ENCODE measurements around the gene IER5L. TPM values are rescaled to one million over a fixed set of nuclear protein-coding genes. Genes with fewer than 3 reads are reported as not detected.

Gene IER5L
- total and polyA plus RNA-seq, 2 donors (not counting 3 experiments of a cell fraction or from before 2014, with no cell fraction given): 5.3 to 12.3 TPM

- ChIA-PET CTCF (interaction anchor here (1.0 kb wide), 1 partner anchor 13 kb away, joined by 3 read pairs; no protein-coding TSS in a partner anchor), POLR2A (no interaction called here)
- H4K20me1 ChIP-seq (replicated peaks; ENCODE audit: control insufficient read depth, extremely low read depth, insufficient read depth, low read length): no peaks in the 10 kb centered on the region
- DNase-seq (ENCODE audit: low read depth, low spot score) (no peak), FAIRE-seq (no peak)
- H3K4me1 ChIP-seq (ENCODE audit: control insufficient read depth, extremely low read depth, insufficient read depth, low read length): no peaks in the 10 kb centered on the region
- no peaks in the 10 kb centered on the region for H3K9me1 ChIP-seq (replicated peaks; ENCODE audit: control insufficient read depth, extremely low read depth, insufficient read depth, low read length)
- H3K27ac ChIP-seq (ENCODE audit: insufficient read depth, low read depth, low read length): no peak overlapping the region
- no peaks in the 10 kb centered on the region for H3K27me3 ChIP-seq (ENCODE audit: control insufficient read depth in 2 of 2, insufficient read depth in 2 of 2, low read length in 2 of 2)
- no peak overlapping the region for H3K4me3 ChIP-seq (replicated peaks in 1 of 3; ENCODE audit: insufficient read depth in 1 of 3, low read depth in 1 of 3, low read length in 3 of 3)
- H3K4me2 ChIP-seq (ENCODE audit: insufficient read depth, low read length): no peak overlapping the region
- no TSS peak for BruUV-seq (replicated peaks)
- H3K9ac ChIP-seq (replicated peaks; ENCODE audit: extremely low read depth, insufficient read depth, low read length): no peak overlapping the region
- no peaks in the 10 kb centered on the region for H3K9me3 ChIP-seq (replicated peaks; ENCODE audit: control insufficient read depth, insufficient read depth, low read length)
- no peak overlapping the region for H2AFZ ChIP-seq (ENCODE audit: low read depth, low read length)
- no peaks in the 10 kb centered on the region for H3K79me2 ChIP-seq (ENCODE audit: control insufficient read depth, insufficient read depth, low read length)
- no peaks in the 10 kb centered on the region for H3K36me3 ChIP-seq (ENCODE audit: control insufficient read depth in 2 of 2, extremely low read depth in 1 of 2, insufficient read depth in 2 of 2, low read length in 2 of 2)
- intact Hi-C loops (cut with micrococcal nuclease) (no loop called here), dilution Hi-C loops (cut with MboI; ENCODE audit: extremely low pct_ligation_motif_present, low sequenced_read_pairs) (no loop called here)
- TF ChIP-seq EZH2 (IDR thresholded peaks at IDR 0.05; ENCODE audit: borderline replicate concordance, low read depth, low read length, severe bottlenecking) (no peak), FOS (IDR thresholded peaks at IDR 0.05; ENCODE audit: borderline replicate concordance, insufficient read depth, low read length) (no peak)
Observed at GRCh38 chr9:129223551-129224208, 45.6 kb upstream of the IER5L start.

GRCh38 chr9:129222819-129223218, 44.8 kb upstream of the IER5L start:
- CTCF ChIA-PET: interaction anchor here (1.0 kb wide), 1 partner anchor 12 kb away, joined by 3 read pairs; no protein-coding TSS in a partner anchor
- no peak overlapping the region for H3K4me2 ChIP-seq (ENCODE audit: insufficient read depth, low read length)
- no peaks in the 10 kb centered on the region for H3K9me1 ChIP-seq (replicated peaks; ENCODE audit: control insufficient read depth, extremely low read depth, insufficient read depth, low read length)
- no peaks in the 10 kb centered on the region for H3K27me3 ChIP-seq (ENCODE audit: control insufficient read depth in 2 of 2, insufficient read depth in 2 of 2, low read length in 2 of 2)
- no peak overlapping the region for H3K9ac ChIP-seq (replicated peaks; ENCODE audit: extremely low read depth, insufficient read depth, low read length)
- no peaks in the 10 kb centered on the region for H4K20me1 ChIP-seq (replicated peaks; ENCODE audit: control insufficient read depth, extremely low read depth, insufficient read depth, low read length)
- no peaks in the 10 kb centered on the region for H3K79me2 ChIP-seq (ENCODE audit: control insufficient read depth, insufficient read depth, low read length)
- H3K4me1 ChIP-seq (ENCODE audit: control insufficient read depth, extremely low read depth, insufficient read depth, low read length): no peaks in the 10 kb centered on the region
- intact Hi-C loops (cut with micrococcal nuclease) (no loop called here), dilution Hi-C loops (cut with MboI; ENCODE audit: extremely low pct_ligation_motif_present, low sequenced_read_pairs) (no loop called here)
- POLR2A ChIA-PET: no interaction called here
- H3K36me3 ChIP-seq (ENCODE audit: control insufficient read depth in 2 of 2, extremely low read depth in 1 of 2, insufficient read depth in 2 of 2, low read length in 2 of 2): no peaks in the 10 kb centered on the region
- no TSS peak for BruUV-seq (replicated peaks)
- TF ChIP-seq EZH2 (IDR thresholded peaks at IDR 0.05; ENCODE audit: borderline replicate concordance, low read depth, low read length, severe bottlenecking): no peak
- no peak for TF ChIP-seq GATA2 (IDR thresholded peaks at IDR 0.05; ENCODE audit: insufficient read depth, insufficient read length, low read depth, low read length)
- TF ChIP-seq MYC (IDR thresholded peaks at IDR 0.05; ENCODE audit: low read depth, low read length): no peak
- no peak for TF ChIP-seq POLR2A (IDR thresholded peaks at IDR 0.05; ENCODE audit: low read depth, low read length)
- TF ChIP-seq, protein P1, sequence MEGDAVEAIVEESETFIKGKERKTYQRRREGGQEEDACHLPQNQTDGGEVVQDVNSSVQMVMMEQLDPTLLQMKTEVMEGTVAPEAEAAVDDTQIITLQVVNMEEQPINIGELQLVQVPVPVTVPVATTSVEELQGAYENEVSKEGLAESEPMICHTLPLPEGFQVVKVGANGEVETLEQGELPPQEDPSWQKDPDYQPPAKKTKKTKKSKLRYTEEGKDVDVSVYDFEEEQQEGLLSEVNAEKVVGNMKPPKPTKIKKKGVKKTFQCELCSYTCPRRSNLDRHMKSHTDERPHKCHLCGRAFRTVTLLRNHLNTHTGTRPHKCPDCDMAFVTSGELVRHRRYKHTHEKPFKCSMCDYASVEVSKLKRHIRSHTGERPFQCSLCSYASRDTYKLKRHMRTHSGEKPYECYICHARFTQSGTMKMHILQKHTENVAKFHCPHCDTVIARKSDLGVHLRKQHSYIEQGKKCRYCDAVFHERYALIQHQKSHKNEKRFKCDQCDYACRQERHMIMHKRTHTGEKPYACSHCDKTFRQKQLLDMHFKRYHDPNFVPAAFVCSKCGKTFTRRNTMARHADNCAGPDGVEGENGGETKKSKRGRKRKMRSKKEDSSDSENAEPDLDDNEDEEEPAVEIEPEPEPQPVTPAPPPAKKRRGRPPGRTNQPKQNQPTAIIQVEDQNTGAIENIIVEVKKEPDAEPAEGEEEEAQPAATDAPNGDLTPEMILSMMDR (IDR thresholded peaks at IDR 0.05; ENCODE audit: extremely low read depth in 1 of 2, insufficient read depth in 1 of 2, low read depth in 1 of 2, low read length in 2 of 2): no peak
- no peak for TF ChIP-seq JUN (IDR thresholded peaks at IDR 0.05; ENCODE audit: borderline replicate concordance, insufficient read depth, insufficient read length, low read depth)
- TF ChIP-seq, protein P2, sequence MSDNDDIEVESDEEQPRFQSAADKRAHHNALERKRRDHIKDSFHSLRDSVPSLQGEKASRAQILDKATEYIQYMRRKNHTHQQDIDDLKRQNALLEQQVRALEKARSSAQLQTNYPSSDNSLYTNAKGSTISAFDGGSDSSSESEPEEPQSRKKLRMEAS (IDR thresholded peaks at IDR 0.05; ENCODE audit: insufficient read depth, insufficient read length): no peak
- TF ChIP-seq FOS (IDR thresholded peaks at IDR 0.05; ENCODE audit: borderline replicate concordance, insufficient read depth, low read length): no peak
- TF ChIP-seq POLR2AphosphoS5 (IDR thresholded peaks at IDR 0.05; ENCODE audit: insufficient read depth, low read depth, low read length): no peak
- FAIRE-seq (no peak), DNase-seq (ENCODE audit: low read depth, low spot score) (no peak)
- H3K27ac ChIP-seq (ENCODE audit: insufficient read depth, low read depth, low read length): no peak overlapping the region
- H2AFZ ChIP-seq (ENCODE audit: low read depth, low read length): no peak overlapping the region
- H3K4me3 ChIP-seq (replicated peaks in 1 of 3; ENCODE audit: insufficient read depth in 1 of 3, low read depth in 1 of 3, low read length in 3 of 3): no peak overlapping the region
- no peaks in the 10 kb centered on the region for H3K9me3 ChIP-seq (replicated peaks; ENCODE audit: control insufficient read depth, insufficient read depth, low read length)

Data from endothelial cell of umbilical vein (primary cell).